Keratinocyte (primary cell): ENCODE results near the gene U2SURP.

Source experiments
- EZH2 ChIP-seq: IDR thresholded peaks from one replicate; pipeline ENCODE4 v1.6.1; 2012; ENCODE audit warnings: inconsistent platforms, mild to moderate bottlenecking, low read length, moderate library complexity
- TF ChIP-seq, protein P1 (sequence below), 3 experiments: IDR thresholded peaks in 1 of 3; conservative IDR thresholded peaks in 1 of 3; optimal IDR thresholded peaks in 1 of 3; 2 replicates in 2 of 3; 3 replicates in 1 of 3; pipeline versions ENCODE3 to v1.5.1; 2011; ENCODE audit warnings: low read length in 3 of 3, mild to moderate bottlenecking in 3 of 3, moderate library complexity in 2 of 3, control low read depth in 1 of 3, inconsistent platforms in 1 of 3; ENCODE audit not compliant: insufficient read depth in 2 of 3; ENCODE audit errors: extremely low read depth in 1 of 3

DNA sequence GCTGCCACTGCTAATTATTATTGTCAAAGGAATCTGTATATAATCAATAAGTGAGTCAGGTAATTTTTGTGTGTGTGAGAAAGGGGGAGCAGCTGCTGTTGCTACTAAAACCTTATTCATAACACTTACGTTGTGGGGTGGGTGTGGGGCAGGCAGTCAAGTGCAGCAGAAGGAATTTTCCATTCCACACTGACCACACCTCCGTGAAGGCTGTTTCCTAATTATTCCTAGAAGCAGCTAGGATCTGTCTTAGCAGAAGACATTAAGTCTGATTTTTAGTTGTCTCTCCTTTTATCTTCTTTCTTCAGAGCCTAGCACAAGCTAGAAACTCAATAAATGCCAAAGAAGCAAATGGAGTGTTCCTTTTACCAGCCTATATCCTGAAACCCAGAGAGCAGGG lies 4.0 kb upstream of the U2SURP start:
- TF ChIP-seq, protein P1, sequence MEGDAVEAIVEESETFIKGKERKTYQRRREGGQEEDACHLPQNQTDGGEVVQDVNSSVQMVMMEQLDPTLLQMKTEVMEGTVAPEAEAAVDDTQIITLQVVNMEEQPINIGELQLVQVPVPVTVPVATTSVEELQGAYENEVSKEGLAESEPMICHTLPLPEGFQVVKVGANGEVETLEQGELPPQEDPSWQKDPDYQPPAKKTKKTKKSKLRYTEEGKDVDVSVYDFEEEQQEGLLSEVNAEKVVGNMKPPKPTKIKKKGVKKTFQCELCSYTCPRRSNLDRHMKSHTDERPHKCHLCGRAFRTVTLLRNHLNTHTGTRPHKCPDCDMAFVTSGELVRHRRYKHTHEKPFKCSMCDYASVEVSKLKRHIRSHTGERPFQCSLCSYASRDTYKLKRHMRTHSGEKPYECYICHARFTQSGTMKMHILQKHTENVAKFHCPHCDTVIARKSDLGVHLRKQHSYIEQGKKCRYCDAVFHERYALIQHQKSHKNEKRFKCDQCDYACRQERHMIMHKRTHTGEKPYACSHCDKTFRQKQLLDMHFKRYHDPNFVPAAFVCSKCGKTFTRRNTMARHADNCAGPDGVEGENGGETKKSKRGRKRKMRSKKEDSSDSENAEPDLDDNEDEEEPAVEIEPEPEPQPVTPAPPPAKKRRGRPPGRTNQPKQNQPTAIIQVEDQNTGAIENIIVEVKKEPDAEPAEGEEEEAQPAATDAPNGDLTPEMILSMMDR (optimal IDR thresholded peaks at IDR 0.05 in 1 of 3, IDR thresholded peaks at IDR 0.05 in 1 of 3, conservative IDR thresholded peaks at IDR 0.05 in 1 of 3; ENCODE audit: extremely low read depth in 1 of 3, insufficient read depth in 2 of 3, low read length in 3 of 3) = no peak
- TF ChIP-seq EZH2 = no peak
